Stimulated activated CD8-positive, alpha-beta memory T cell treated with anti-CD3 and anti-CD28 coated beads, Interleukin-12 subunit alpha, Interleukin-12 subunit beta, amount 100 ng/mL, for 24 hours (primary cell): ENCODE data around the gene IL6R.
"Not testable (repeated sequence)": the region's sequence is repeated elsewhere in the genome, so short reads cannot be mapped to it uniquely, and the experiment has no call there.

Experiments used
- DNase-seq: peaks from one replicate; pipeline ENCODE4 v3.0.0-alpha.2; 2020; ENCODE audit errors: extremely low read depth

IL6R gene

GRCh38 chr1:154404984-154405746 is at the start of gene IL6R:
Gene IL6R (plus strand): TSS chr1:154405343. CDS start chr1:154405630, 287 bp downstream.
- DNase-seq, result no peak

- DNase-seq, result no peak
Observed at GRCh38 chr1:154358519-154358918, 46.6 kb upstream of the IL6R start.

- DNase-seq, result no peak
Observed at GRCh38 chr1:154360288-154360687, 44.9 kb upstream of the IL6R start.

GRCh38 chr1:154360881-154361280 is 44.3 kb upstream of the IL6R start:
- DNase-seq, result not testable (repeated sequence)

GRCh38 chr1:154361357-154361756 is 43.8 kb upstream of the IL6R start:
- DNase-seq, result no peak

GRCh38 chr1:154371436-154371835 is 33.7 kb upstream of the IL6R start:
- DNase-seq, result no peak

- DNase-seq, result not testable (repeated sequence)
Observed at GRCh38 chr1:154373777-154374357, 31.3 kb upstream of the IL6R start.

GRCh38 chr1:154379301-154379700 is 25.8 kb upstream of the IL6R start:
- DNase-seq, result no peak

- no peak for DNase-seq
Observed at GRCh38 chr1:154384650-154385489, 20.3 kb upstream of the IL6R start.

GRCh38 chr1:154386643-154387352 is 18.3 kb upstream of the IL6R start:
- peak; percentile 74 for DNase-seq

GRCh38 chr1:154391086-154391770 is 13.9 kb upstream of the IL6R start:
- DNase-seq, result no peak

GRCh38 chr1:154398141-154398540 is 7.0 kb upstream of the IL6R start:
- DNase-seq, result no peak

GRCh38 chr1:154398678-154399077 is 6.5 kb upstream of the IL6R start:
- no peak for DNase-seq

- no peak for DNase-seq
Observed at GRCh38 chr1:154400381-154400801, 4.8 kb upstream of the IL6R start.

GRCh38 chr1:154402409-154402921 is 2.7 kb upstream of the IL6R start:
- DNase-seq, result no peak

- no peak for DNase-seq
Observed at GRCh38 chr1:154403261-154403943, 1.7 kb upstream of the IL6R start.

- no peak for DNase-seq
Observed at GRCh38 chr1:154403983-154404382, 1.2 kb upstream of the IL6R start.

GRCh38 chr1:154404511-154404931 is 622 bp upstream of the IL6R start:
- no peak for DNase-seq

- no peak for DNase-seq
Observed at GRCh38 chr1:154405747-154406571, 816 bp downstream of the IL6R start.

GRCh38 chr1:154406572-154406879 is 1.4 kb downstream of the IL6R start:
- DNase-seq, result no peak
